GM12891 (cell line): ENCODE data around the gene TEAD1.

Experiments used
- PAX5 ChIP-seq: IDR thresholded peaks from 2 replicates; pipeline ENCODE4 v1.6.1; 2011; ENCODE audit warnings: low read length, moderate library complexity, mild to moderate bottlenecking; ENCODE audit not compliant: insufficient read depth, severe bottlenecking
- POLR2A ChIP-seq: IDR thresholded peaks from 2 replicates; pipeline ENCODE4 v1.6.1; 2011; ENCODE audit warnings: low read depth, low read length, control low read depth
- POLR2AphosphoS5 ChIP-seq: IDR thresholded peaks from 2 replicates; pipeline ENCODE4 v1.6.1; 2011; ENCODE audit warnings: low read depth, low read length, control low read depth
- POU2F2 ChIP-seq: IDR thresholded peaks from 2 replicates; pipeline ENCODE4 v1.6.1; 2011; ENCODE audit warnings: low read depth, mild to moderate bottlenecking, control low read depth, low read length, moderate library complexity
- TAF1 ChIP-seq: IDR thresholded peaks from 2 replicates; pipeline ENCODE4 v1.6.1; 2011; ENCODE audit warnings: low read depth, low read length, control low read depth

- TF ChIP-seq TAF1 (no peak), POLR2A (no peak), POLR2AphosphoS5 (no peak), PAX5 (no peak), POU2F2 (no peak)
Observed at GRCh38 chr11:12679471-12679870, 5.2 kb downstream of the TEAD1 start.
